Mesodermal cell (in vitro differentiated cells): ENCODE results near the gene TEDC1.

Source experiments
- H3K27ac ChIP-seq: 2 replicates; pipeline ENCODE4 v1.7.0; 2013; ENCODE audit warnings: mild to moderate bottlenecking, low read depth, low read length, moderate library complexity; ENCODE audit not compliant: severe bottlenecking
- H3K36me3 ChIP-seq: 2 replicates; pipeline ENCODE4 v1.7.1; 2013; ENCODE audit warnings: mild to moderate bottlenecking, low read length, moderate library complexity; ENCODE audit not compliant: control insufficient read depth, insufficient read depth
- H3K4me1 ChIP-seq: one replicate; pipeline ENCODE4 v1.7.1; 2013; ENCODE audit warnings: mild to moderate bottlenecking, low read length; ENCODE audit not compliant: insufficient read depth, control insufficient read depth, poor library complexity, severe bottlenecking
- H3K4me3 ChIP-seq: 2 replicates; pipeline ENCODE4 v1.7.0; 2013; ENCODE audit warnings: low read length, control low read depth, mild to moderate bottlenecking; ENCODE audit not compliant: insufficient read depth, poor library complexity, severe bottlenecking; ENCODE audit errors: extremely low read depth
- H3K9me3 ChIP-seq: 2 replicates; pipeline ENCODE4 v1.7.1; 2013; ENCODE audit warnings: mild to moderate bottlenecking, low read length, moderate library complexity; ENCODE audit not compliant: control insufficient read depth
- WGBS, 2 experiments: methylation state at CpG; one replicate each; pipeline ENCODE4 v1.1.5; 2013; ENCODE audit warnings: missing lambda C conversion rate in 2 of 2; ENCODE audit not compliant: insufficient coverage in 2 of 2; 5-methylcytosine and 5-hydroxymethylcytosine counted together

Gene TEDC1

DNA sequence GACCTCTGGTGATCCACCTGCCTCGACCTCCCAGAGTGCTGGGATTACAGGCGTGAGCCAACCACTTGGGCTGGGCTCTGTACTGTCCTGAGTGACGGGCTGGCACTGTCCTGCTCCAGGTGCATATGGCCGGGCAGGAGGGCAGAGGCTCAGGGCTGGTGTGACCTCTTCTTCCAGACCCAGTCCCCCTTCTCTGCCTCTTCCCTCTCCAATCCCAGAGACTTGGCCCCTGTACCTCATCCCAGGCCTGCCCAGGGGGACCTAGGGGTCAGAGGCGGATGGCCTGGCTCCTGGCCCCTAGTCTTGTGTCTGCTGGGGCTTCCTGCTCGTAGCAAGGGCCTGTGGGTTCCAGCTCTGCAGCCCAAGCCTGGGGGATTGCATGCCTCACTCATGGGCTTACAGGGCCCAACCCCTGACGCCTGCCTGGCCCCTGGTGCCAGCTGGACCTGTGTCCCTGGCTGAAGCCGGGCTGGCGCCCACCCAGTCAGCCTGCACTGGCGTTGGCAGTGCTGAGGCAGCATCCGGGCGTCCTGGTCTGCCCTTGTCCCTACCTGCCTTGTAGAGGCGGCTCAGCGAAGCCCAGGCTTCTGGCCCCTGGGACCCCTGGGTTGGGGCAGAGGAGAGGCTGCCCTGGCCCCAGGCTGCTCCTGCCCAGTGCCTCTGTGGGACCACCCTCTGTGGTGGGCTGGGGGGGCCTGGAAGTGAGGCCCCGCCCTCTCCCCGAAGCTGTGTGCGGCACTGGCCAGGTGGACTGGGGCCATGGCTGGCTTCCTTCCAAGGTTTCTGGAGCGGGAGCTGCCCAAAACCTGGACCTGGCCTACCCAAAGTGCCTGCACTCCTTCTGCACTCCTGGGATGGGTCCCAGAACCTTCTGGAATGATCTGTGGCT is 4.3 kb downstream of the TEDC1 start:
- Histone ChIP-seq H3K27ac (no peak overlapping the region), H3K36me3 (peaks cover 22% of the 10 kb centered on the region), H3K4me1 (peaks cover 5% of the 10 kb centered on the region), H3K4me3 (no peak overlapping the region), H3K9me3 (no peaks in the 10 kb centered on the region)
- 92 to 93% methylated on average over 17 to 18 of the region's 18 CpGs for WGBS, 2 experiments

DNA sequence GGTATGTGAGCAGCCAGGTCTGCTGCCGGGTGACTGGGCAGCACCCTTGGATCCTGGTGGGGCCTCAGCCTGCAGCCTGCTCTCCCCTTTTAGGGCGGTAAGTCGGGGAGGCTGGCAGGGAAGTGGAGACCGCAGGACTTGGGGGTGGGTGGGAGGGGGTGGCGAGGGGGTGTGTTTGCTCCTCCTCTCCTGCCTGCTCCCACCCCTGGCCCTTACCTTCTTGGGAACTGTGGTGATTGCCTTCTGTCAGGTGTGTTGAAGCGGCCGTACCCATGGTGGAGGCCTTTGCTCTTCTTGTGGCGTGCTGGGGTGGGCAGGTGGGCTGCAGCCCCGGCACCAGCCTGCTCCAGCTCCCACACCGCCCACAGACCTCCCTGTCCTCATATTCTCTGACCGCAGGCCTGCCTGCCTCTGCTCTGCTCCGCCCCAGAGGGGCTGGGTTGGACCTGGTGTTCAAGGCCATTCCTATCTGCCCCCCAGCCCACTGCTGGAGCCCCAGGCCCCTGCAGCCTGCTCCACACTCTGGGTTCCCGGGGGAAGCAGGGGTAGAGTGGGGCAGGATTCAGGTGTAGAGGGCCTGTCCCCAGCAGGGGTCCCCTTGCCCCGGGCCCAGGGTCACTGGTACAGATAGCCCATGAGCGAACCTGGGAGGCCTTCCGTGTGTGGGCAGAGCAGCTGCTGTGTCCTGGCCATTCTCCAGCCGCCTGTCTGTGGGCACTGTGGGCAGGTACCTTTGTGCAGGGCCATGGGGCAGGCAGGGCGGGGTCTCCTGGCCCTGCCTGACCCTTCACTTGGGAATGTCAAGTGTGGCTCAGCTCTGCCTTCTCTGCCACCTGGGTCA is 5.2 kb downstream of the TEDC1 start:
- Histone ChIP-seq H3K9me3 (no peaks in the 10 kb centered on the region), H3K36me3 (peaks cover 22% of the 10 kb centered on the region), H3K27ac (no peak overlapping the region), H3K4me3 (no peak overlapping the region), H3K4me1 (peaks cover 9% of the 10 kb centered on the region)
- WGBS, 2 experiments: 86 to 92% methylated on average over 8 to 14 of the region's 18 CpGs

DNA sequence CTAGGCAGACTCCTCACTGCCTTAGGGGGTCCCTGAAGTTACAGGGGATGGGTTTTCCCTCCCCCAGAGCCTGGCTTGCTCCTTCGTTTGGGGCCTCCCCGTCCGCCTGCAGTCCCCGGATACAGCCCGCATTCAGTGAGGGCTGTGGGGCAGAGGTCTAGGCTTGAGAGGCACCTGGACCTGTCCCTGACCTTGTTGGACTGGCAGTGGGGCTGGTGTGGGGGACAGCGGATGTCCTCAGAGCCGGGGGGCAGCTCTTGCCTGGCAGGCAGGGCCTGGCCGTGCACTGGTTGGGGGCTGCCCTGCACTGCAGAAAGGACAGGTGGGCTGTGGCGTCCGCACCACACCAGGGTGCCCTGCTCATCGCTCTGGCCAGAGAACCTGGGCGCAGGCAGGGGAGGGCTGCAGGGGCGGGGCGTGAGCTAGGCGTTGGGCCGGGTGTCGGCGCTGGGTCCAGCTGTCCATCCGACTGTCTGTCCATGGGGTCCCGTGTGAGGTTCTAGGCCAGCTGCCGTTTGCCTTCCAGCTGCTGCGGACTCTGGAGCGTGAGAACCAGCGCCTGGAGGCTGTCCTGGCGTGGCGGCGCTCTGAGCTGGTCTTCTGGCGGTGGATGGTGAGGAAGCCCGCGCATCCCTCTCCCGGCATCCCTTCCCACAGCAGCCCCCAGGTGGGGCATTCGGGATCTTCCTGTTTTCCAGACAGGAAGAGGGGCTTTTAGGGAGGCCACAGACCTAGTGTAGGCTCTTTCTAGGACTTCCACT is 6.0 kb downstream of the TEDC1 start:
- peaks cover 7% of the 10 kb centered on the region for H3K4me1 ChIP-seq
- 94 to 96% methylated on average over 25 to 27 of the region's 32 CpGs for WGBS, 2 experiments
- H3K4me3 ChIP-seq: no peak overlapping the region
- H3K27ac ChIP-seq: no peak overlapping the region
- peaks cover 22% of the 10 kb centered on the region for H3K36me3 ChIP-seq
- H3K9me3 ChIP-seq: no peaks in the 10 kb centered on the region

DNA sequence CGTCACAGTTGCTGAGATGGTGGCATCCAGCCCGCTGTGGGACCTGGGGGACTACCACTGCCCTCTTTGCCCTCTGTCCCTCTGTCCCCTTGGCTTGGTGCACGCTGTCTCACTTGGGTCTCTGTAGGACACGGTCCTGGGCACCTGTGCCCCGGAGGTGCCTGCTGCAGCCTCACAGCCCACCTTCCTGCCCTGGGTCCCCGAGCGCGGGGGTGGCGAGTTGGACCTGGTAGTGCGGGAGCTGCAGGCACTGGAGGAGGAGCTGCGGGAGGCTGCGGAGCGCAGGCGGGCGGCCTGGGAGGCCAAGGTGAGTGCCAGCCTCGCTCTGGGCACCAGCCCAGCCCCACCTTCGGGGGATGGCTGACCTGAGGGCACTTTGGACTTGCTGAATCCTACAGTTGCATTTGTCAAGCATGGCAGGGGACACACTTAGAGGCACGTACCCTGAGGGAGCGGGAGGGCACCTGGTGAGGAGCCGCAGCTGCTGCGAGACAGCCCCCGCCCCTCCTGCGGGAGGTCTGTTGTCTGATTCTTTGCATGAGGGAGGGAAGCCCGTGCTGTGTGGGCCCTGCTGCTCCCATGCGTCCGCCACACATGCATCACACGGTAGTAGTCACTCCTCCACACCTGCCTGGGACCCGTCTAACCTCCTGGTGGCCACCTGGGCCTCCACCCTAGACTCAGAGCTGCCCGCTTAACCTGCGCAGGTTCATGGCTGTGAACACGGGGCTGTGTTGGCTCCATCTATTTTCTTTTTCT is 6.8 kb downstream of the TEDC1 start:
- 94 to 97% methylated on average over 28 to 31 of the region's 31 CpGs for WGBS, 2 experiments
- peaks cover 5% of the 10 kb centered on the region for H3K4me1 ChIP-seq
- no peak overlapping the region for H3K4me3 ChIP-seq
- H3K27ac ChIP-seq: no peak overlapping the region
- peaks cover 18% of the 10 kb centered on the region for H3K36me3 ChIP-seq
- no peaks in the 10 kb centered on the region for H3K9me3 ChIP-seq

DNA sequence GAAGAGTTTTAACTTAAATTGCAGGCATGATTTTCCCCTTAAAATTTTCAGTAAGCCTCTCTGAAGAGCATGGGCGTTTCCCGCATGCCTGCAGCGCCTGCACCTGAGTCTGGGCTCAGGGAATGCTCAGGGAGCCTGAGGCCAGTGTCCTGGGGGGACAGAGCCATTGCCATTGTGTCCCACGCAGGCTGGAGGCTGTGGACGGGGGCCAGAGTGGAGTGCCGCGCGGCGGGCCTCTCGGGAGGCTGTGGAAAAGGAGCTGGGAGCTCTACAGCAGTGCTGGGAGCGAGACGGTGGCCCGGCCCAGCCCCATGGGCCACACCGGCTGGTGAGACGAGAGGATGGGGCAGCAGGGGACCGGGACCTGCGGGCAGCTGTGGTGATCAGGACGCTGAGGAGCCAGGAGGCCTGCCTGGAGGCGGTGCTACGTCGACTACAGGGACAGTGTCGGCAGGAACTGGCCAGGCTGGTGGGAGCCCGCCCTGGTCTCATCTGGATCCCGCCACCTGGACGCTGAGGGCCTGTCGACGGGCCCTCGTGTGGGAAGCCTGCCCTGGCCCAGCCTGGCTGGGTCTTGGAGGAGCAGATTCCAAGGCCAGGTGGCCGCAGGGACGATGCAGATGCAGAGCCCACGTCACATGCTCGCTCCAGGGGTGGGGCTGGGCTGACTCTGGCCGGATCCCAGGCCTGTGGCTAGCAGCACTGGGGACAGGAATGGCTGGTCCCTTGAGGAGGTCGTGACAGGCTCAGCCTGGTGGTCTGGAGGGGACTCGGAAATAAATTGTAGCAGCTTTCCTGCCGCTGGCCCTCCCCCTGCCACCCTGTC is 7.6 kb downstream of the TEDC1 start:
- no peaks in the 10 kb centered on the region for H3K9me3 ChIP-seq
- peak overlapping the region; percentile 29 for H3K27ac ChIP-seq
- H3K36me3 ChIP-seq: peaks cover 13% of the 10 kb centered on the region
- 90 to 91% methylated on average over 35 of the region's 36 CpGs for WGBS, 2 experiments
- no peak overlapping the region for H3K4me3 ChIP-seq
- peaks cover 5% of the 10 kb centered on the region for H3K4me1 ChIP-seq

DNA sequence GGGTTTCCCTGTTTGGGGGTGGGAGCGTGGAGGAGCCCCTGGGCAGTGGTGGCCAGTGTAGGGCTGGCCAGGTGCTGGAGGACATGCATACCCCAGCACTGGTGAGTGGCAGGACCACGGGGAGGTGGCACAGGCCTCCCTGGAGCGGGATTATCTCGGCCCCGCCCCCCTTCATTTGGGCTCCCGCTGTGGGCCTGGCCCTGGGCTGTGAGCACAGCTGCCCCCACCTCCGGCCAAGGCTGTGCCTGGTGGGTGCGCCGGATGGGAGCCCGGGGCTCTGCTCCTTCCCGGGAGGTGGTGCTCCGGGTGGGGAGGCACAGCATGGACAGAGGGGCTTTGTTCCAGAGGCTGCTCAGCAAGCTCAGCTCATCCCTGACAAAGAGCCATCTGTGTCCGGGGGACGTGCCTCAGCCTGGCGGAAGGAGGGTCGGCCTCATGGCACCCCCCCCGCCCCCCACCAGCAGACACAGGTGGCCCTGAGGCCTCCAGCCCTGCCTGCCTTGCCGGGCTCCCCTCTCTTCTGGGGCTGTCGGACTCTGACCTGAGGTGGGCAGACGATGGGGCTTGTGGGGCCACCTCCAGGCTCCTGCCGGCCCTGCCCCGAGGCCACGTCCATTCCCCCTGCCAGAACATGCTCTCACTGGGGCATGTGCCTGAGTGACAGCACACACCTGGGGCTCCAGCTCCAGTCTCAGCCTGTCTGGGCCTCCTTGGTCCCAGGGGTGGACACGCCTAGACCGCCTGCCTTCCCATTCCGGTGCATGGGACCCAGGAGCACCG is 8.4 kb downstream of the TEDC1 start:
- no peaks in the 10 kb centered on the region for H3K9me3 ChIP-seq
- peaks cover 5% of the 10 kb centered on the region for H3K4me1 ChIP-seq
- H3K27ac ChIP-seq: peak overlapping the region; percentile 29
- peaks cover 11% of the 10 kb centered on the region for H3K36me3 ChIP-seq
- WGBS, 2 experiments: 81 to 84% methylated on average over 25 of the region's 27 CpGs
- H3K4me3 ChIP-seq: no peak overlapping the region

DNA sequence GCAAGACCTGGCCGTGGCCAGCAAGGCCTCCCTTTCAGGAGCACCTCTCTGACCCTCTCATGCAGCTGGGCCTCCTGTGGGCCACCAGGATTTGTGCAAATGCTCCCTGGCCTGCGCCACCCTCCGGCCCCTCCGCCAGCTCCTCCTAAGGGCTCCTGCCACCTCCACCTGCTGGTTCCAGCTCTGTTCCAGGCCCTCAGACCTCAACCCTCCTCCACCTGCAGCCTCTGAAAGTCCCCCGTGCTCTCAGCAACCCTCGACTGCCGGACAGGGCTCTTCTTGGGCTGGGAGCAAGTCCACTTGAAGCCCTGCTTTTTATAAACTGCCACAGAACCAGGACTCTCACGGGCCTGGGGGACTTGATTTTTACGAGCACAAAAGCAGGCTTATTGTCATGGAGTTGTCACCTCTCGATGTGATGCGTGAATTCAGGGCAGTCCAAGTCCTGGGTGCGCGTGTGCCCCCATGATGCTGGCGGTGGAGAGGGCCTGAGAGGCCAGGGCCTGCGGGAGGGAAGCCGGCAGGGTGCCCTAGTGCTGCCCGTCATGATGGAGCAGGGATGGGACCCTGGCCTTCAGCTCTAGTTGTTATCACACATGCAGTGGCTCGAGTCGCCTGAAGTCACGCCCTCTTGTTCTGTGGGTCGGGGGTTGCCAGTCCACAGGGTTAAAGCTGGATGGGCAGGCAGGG is 9.1 kb downstream of the TEDC1 start:
- WGBS, 2 experiments: 94 to 95% methylated on average over 18 to 21 of the region's 21 CpGs
- H3K36me3 ChIP-seq: peaks cover 8% of the 10 kb centered on the region
- H3K27ac ChIP-seq: peak overlapping the region; percentile 29
- peaks cover 5% of the 10 kb centered on the region for H3K4me1 ChIP-seq
- no peaks in the 10 kb centered on the region for H3K9me3 ChIP-seq
- H3K4me3 ChIP-seq: no peak overlapping the region

DNA sequence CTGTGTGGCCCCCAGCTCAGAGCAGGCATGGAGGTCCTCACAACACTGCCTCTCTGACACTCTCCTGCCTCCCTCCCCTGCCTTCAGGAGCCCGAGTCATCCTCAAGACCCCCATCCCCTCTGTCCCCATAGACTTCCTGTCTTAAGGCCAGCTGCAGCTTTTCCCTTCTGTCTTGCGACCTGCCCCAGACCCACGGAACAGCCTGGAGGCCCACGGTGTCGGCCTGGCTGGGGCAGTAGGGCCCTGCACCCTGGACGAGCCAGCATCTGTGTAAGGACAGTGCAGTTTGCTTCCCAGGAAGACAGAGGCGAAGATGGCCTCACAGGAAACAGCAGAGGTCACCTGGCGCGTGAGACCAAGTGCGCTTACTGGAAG is 9.7 kb downstream of the TEDC1 start:
- 87 to 91% methylated on average over 9 to 10 of the region's 10 CpGs for WGBS, 2 experiments
- peaks cover 5% of the 10 kb centered on the region for H3K4me1 ChIP-seq
- H3K9me3 ChIP-seq: no peaks in the 10 kb centered on the region
- no peak overlapping the region for H3K27ac ChIP-seq
- H3K4me3 ChIP-seq: no peak overlapping the region
- H3K36me3 ChIP-seq: peaks cover 8% of the 10 kb centered on the region
